HG03432 (cell line): ENCODE measurements around the gene CARD14.
"Not testable (repeated sequence)": the region's sequence is repeated elsewhere in the genome, so short reads cannot be mapped to it uniquely, and the experiment has no call there.

Experiments used
- ATAC-seq: cut with Tn5 transposase; IDR thresholded peaks from one replicate; pipeline ENCODE4 v1.9.1; 2021; ENCODE audit warnings: mild to moderate bottlenecking, moderate library complexity; ENCODE audit not compliant: unreplicated experiment

Gene CARD14

DNA sequence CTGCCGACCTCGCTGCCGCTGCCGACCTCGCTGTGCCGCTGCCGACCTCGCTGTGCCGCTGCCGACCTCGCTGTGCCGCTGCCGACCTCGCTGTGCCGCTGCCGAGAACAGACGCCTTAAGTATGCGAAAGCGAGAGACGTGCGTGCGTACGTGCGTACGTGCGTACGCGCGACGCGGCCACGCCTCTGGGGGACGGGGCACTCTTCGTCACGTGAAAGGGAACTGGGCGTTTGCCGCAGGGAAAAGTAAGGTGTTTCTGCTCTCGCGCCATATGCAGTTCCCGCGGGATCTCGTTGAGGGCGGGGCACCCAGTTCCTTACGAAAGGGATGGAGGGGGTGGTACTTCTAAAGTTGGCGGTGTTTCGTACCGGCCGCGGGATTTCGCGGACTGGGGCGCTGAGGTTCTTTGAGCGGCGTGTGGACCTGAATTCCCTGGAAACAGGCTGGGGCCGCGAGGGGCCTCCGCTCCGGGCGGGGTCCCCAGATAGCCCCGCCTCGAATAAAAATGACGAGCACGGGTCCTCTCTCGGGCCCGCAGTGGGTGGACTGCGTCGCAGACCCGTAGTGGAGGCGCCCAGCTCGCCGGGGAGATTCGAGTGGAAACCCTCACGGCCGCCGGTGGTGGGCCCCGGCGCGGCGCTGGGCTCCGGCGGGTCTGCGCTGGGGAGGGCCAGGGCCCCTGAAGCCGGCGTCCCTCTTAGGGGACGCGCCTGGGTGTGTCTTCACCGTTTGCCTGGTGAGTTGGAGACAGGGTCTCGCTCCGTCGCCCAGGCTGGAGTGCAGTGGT is 22.6 kb upstream of the CARD14 start, which contains the start of gene EIF4A3:
Gene EIF4A3, minus strand, starts transcription at position 94 of the 788 bp plus-strand sequence. CDS start 167 bp downstream, outside the sequence.
- ATAC-seq = peak; percentile 84

DNA sequence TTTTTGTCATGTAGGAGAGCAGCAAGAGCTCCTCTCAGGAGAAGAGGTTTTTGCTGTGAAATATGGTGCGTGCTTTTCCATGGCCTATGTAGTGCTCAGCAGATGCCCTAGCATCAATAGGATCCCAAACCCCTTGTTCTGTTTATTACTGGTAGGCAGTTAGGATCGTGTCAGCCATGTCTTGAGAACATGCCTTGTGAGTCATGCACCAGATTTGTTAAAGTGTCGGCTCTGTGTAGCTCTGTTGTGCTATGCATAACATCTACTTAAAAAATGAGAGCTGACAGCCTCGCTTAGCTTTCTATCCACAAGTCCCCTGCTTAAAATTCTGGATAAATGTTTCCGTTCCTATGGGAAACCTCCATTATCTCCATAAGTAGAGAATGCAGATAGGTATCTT is 18.5 kb upstream of the CARD14 start:
- ATAC-seq = no peak

DNA sequence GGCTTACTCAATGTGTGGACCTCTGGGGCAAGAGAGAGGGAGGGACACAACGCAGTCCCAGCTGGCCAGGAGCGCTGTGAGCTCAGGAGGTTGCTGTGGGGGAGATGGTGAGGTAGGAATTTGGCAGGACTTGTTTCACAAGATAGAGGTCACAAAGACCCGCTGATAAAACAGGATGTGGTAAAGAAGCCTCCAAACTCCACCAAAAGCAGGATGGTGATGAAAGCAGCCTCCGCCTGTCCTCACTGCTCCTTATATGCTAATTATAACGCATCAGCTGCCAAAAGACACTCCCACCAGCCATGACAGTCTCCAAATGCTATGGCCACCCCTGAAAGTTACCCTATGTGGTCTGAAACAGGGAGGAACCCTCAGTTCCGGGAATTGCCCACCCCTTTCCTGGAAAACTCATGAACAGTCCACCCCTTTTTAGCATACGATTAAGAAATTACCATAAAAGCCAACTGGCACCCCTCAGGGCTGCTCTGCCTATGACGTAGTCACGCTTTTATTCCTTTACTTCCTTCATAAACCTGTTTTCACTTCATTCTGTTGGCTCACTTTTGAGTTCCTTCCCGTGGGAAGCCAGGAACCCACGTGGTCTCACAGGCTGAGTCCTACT is 17.6 kb upstream of the CARD14 start:
- no peak for ATAC-seq

DNA sequence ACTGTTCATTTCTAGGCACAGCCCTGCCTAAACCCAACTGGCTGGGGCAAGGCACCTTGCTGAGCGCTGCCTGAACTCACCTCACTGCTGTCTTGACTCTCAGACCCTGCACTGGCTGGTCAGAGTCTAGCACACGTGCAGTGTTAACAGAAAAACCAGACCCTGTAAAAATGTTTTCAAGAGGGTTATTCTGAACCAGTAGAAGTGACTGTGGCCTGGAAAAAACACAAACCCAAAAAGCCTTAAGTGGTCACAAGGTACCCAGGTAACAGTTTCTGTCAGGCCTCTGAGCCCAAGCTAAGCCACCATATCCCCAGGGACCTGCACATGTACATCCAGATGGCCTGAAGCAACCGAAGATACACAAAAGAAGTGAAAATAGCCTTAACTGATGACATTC is 16.8 kb upstream of the CARD14 start:
- ATAC-seq = no peak

DNA sequence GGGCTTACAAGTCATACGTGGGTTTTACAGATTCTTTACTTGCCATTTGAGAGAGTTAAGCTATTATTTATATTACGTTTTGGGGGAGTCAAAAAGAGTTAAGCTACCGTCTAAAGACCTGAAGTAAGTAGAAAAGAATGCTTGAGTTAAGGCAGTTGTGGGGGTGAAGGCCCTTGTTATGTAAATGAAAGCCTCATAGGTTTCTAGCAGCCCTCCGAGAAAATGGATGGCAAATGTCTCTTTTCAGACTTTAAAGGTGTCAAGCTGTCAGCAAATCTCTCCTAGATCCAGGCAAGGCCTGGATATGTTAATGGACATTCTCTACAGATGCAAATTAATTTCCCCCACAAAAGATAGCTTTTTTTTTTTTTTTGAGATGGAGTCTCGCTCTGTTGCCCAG is 15.7 kb upstream of the CARD14 start:
- ATAC-seq = no peak

DNA sequence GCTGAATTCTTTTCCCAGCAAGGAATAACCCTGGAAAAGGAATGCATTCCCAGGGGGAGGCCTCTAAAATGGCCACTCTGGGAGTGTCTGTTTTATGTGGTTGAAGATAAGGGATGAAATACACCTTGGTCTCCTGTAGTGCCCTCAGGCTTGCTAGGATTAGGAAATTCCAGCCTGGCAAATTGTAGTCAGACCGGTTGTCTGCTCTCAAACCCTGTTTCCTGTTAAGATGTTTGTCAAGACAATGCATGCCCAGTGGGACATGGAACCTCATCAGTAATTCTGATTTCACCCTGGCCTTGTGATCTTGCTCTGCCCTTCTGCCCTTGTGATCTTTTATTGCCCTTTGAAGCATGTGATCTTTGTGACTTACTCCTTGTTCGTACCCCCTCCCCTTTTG is 14.2 kb upstream of the CARD14 start:
- not testable (repeated sequence) for ATAC-seq

DNA sequence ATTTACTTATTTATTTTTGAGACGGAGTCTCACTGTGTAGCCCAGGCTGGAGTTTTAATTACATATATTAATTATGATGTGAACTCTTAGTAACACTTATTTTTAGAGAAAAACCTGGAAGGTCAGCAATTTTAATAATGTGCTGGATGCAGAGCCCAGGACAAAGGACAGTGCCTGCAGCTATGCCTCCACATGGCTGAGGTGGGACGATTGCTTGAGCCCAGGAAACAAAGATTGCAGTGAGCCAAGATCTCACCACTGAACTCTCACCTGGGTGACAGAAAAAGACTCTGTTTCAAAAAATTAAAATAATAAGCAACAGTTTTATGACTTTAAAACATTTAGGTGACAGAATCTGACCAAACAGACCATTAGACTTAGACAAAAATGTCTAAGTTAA is 11.0 kb upstream of the CARD14 start:
- ATAC-seq = no peak

DNA sequence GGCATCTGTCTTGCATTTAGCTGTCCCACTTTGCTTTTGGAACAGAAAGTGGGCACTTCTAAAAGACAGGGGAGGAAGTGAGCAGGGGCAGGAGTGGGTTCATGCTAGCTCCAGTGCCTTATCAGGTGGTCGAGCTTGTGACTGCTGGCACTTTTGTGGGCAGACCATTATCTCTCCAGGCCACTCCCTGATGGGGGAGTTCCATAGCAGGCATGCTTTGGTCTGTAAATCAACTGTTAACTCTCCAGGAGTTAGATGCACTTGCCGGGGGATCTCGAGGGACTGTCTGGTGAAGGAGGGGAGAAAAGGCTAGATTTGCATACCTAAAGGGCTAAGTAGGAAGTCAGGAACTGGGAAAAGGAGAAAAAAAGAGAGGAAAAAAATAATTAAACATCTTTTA is 9.3 kb upstream of the CARD14 start:
- no peak for ATAC-seq

DNA sequence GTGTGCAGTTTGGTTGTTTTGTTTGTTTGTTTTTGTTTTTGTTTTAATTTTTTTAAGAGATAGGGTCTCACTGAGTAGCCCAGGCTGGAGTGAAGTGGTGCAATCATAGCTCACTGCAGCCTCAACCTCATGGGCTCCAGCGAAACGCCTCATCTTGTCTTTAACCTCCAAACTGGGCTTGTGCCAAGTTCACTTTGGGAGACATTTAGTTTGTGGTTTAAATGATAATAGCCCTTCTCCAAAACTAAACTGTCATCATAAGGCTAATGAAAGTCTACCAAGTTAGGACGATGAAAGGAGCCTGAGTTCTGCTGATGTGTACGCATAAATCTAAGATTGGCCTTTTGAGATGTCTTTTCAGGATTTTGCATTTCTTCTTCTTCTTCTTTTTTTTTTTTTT is 6.5 kb upstream of the CARD14 start:
- ATAC-seq = no peak

DNA sequence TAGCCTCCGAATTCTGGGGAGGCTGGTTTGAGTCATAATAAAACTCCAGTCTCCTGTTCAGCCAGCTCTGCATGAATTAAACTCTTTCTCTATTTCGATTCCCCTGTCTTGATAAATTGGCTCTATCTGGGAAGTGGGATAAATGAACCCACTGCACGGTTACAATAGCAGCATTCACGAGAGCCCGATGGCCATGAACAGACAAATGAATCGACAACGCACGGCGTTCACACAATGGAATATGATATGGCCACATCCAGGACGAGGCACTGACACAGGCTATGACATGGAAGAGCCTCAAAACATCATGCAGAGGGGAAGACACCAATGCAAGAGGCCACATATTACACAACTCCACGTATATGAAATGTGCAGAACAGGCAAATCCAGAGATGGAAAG is 5.6 kb upstream of the CARD14 start:
- no peak for ATAC-seq

DNA sequence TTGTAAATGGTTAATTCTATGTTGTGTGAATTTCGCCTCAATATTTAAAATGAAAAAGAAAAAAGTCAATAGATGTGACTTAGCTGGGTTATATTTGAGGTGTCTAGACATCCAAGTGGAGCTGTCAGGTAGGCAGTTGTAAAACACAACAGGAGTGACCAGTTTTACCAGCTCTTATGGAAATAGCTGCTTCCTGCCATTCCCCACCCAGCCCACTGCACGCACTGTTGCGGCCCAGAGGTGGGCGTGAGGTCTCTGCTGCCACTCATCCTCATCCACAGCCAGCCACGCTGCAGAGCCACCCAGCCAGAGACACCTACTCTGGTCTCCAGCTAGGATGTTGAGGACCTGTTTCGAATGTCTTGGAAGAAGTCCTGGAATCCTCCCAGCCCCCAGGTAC is 3.4 kb upstream of the CARD14 start:
- no peak for ATAC-seq

DNA sequence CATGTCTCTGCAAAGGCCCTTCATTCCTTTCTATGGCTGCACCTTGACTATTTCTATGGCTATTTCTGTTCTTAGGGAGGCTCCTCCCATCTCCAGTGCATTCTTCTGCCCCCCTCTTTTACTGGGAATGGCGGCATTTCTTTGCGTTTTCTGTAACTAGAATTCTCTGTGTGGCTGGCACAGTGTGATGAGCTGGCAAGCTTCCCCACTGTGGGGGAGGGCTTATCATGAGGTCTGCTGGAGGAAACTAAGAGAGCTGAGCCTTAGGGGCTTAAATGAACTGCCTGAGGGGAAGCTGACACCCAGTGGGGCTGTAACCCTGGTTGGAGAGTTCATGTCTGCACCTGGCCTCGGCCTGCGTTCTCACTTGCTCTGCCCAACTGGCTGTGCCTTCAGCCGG is 1.5 kb upstream of the CARD14 start:
- no peak for ATAC-seq

DNA sequence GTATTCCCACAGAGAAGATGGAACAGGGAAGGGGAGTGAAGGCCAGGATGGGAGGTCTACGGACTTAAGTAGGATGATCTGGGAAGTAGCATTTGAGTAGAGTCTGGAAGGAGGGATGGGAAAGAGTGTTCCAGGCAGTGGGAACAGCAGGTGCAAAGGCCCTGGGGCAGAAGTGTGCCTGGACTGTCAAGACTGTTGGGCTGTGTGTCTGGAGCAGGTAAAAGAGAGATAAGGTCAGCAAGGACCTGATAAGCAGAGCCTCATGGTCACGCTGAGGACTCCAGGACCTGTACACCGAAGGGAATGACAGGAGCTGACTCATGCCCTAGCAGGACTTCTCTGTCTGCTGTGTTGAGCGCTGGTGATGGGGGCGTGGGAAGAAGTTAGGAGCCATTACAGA is 723 bp upstream of the CARD14 start:
- no peak for ATAC-seq

DNA sequence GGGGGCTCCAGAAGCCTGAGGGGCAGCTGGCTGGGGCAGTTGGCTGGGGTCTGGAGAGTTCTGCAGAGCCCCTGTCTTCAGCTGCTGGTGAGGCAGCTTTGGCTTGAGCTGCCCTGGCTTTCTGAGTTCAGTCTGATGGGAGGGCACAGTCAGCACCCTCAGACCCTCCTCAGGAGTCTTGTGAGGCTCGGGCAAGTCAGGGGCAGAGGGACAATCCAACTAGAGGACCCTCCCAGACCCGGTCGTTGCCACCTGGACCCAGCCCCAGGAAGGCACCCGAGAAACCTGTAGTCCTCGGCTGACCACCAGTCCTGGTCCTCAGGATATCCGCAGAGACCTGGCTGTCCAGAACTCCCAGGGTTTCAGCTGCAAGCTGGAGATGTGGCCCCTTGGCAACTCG is 1.9 kb downstream of the CARD14 start:
- ATAC-seq = no peak

DNA sequence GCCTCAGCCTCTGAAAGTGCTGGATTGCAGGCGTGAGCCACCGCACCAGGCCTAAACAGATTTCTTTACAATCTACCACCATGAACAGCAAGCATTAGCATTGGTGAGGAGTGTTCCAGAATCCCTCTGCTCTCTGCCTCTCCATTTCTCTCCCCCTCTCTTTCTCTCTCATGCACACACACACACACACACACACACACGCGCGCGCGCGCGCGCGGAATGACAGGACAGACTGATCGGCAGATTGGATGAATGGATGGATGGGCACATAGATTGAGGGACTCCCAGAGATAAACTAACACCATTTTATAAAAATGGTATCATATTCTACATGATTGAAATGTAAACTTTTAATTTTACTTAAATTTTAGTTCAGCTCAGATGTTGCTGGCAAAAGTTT is 3.3 kb downstream of the CARD14 start:
- no peak for ATAC-seq

DNA sequence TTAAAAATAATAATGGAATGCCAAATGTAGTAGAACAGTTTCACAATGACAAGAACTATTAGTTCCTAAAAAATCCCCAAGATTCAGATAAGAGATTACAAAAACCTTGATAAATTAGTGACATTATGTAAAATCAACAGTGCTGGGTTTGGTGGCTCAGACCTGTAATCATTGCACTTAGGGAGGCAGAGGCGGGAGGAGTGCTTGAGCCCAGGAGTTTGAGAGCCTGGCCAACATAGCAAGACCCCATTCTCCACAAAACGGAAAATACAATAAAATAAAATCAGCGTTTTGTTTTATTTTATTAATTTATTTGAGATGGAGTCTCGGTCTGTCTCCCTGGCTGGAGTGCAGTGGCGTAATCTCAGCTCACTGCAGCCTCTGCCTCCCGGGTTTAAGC is 4.1 kb downstream of the CARD14 start:
- no peak for ATAC-seq

DNA sequence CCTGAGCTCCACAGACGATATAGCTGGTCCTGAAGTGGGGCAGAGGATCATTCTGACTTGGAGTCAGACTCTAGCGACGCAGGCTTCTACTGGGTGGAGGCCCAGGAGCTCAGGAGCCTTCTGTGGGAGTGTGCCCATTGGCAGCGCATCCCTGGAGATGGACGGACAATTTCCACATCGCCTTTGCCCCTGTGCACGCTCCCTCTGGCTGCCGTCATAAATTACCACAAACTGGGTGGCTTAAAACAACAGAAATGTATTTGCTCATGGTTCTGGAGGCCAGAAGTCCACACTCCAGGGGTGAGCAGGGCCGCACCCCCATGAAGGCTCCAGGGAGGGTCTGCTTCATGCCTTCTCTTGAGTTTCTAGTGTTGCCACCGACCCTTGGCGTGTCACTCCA is 6.9 kb downstream of the CARD14 start:
- no peak for ATAC-seq

DNA sequence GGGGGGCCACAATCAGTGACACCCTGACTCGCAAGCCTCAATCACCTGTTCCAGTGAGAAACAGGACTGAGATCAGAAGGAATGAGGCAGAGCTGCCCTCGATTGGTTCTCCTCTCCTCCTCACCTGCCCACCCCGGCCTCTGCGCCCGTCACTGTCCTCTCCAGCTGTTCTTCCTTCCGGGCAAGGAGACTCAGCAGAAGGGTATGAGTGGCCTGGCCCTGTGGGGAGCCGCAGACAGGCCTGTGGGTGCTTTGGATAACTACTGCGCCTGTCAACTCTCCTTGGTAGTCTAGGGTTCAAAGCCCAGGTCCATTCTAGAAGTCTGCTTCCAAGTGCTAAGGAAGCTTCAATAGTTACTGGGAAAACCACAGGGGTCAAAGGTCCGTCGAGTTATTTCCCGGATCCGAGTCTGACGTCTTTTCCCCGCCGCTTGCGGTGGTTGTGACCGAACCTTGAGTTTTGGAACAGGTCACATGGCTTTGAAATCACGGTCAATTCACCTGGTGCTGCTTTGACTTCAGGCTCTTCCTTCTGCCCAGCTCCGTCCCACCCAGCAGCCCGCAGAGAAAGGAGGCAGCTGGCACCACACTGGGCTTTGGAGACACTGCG is 8.3 kb downstream of the CARD14 start:
- ATAC-seq = no peak

DNA sequence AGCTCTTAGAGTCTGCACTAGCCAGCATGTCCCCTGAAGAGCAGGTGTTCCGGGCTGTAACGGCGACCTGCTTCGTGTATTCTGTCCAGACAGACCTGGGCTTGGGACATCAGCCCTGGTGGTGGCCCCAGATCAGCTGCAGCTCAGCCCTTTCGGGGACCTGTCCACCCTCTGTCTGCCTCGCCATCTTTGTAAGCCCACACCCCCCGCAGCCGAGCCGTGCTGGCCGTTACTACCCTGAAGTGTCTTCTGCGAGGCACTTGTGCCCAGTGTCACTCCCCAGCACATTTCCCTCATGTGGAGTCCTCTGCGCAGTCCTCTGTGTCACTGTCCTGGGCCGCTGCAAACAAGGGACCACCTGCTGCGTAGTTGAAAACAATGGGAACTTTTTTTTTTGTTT is 10.4 kb downstream of the CARD14 start:
- ATAC-seq = no peak

DNA sequence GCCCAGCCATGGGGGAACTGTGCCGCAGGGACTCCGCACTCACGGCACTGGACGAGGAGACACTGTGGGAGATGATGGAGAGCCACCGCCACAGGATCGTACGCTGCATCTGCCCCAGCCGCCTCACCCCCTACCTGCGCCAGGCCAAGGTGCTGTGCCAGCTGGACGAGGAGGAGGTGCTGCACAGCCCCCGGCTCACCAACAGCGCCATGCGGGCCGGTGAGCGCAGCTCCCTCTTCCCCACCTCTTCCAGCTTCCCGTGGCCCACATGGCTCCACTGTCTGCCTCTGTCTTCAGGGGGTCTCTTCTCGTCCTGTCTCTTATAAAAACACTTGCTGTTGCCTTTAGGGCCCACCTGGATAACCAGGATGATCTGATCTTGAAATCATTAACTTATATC is 11.6 kb downstream of the CARD14 start:
- no peak for ATAC-seq

DNA sequence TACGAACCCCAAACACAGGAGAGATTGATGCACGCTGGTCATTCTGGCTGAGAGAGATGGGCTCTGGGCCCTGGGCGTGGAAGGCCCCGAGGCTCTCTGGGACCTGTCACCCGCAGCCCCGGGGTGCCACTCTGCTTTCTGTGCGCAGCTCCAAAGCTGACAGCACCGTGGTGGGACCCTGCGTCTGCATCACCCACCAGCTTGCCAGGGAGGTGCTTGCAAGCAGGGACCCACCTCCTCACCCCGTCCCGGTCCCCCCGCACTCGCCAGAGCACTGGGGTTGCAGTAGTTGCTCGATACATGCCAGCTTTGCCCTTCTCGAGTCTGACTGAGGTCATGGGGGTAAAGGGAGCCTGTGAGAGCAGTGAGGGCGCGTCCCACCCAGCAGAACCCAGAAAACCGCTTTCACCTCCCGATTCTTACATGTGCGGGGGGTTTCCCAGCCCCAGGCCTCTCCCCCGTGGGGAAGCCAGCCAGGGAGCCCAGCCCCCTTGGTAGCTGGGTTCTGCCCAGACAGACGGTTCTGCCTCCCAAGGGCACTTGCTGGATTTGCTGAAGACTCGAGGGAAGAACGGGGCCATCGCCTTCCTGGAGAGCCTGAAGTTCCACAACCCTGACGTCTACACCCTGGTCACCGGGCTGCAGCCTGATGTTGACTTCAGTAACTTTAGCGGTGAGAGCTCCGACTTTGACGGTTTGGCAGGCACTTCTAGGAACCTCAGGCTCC is 12.5 kb downstream of the CARD14 start:
- ATAC-seq = no peak

DNA sequence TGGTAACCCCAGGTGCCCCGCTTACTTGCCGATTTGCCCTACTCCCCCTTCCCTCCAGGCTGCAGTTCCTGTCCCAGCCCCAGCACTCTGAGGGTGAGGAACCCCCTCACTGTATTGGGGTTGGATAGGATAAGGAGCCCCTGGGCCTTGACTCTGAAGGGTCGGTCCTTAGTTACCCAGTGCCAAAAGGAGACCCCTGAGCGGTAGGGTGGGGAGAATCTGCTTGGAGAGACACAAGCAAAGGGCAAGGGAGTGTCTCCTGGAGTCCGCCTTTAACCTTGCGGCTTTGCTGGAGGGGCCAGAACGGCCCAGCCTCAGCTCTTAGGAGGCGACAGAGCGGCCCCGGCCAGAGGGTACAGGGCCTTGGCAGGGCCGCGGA is 13.0 kb downstream of the CARD14 start:
- ATAC-seq = no peak
